ENCODE measurements around the gene AOAH. TPM values are rescaled to one million over a fixed set of nuclear protein-coding genes. Genes with fewer than 3 reads are reported as not detected.
A peak's percentile ranks its signal among the peaks of the same experiment; 100 is the strongest.

Gene AOAH
- total and polyA plus RNA-seq, 4 experiments from 2014 or later = 1.5 to 5.4 (median 4.2) TPM

- no peaks in the 10 kb centered on the region for H3K27me3 ChIP-seq (ENCODE audit: insufficient read depth, low read length)
- no peak overlapping the region for H3K4me3 Mint-ChIP-seq
- DNase-seq = no peak
- no peaks in the 10 kb centered on the region for H3K36me3 ChIP-seq (ENCODE audit: insufficient read depth, low read length)
- no peaks in the 10 kb centered on the region for H3K4me1 Mint-ChIP-seq
- no peak overlapping the region for H3K27ac ChIP-seq (ENCODE audit: low read depth, low read length)
- H3K9me3 Mint-ChIP-seq = no peaks in the 10 kb centered on the region
- no peak overlapping the region for H3K27ac Mint-ChIP-seq
- no peaks in the 10 kb centered on the region for H3K9me3 ChIP-seq (ENCODE audit: control insufficient read depth in 1 of 2, low read length in 2 of 2)
- H3K4me3 ChIP-seq (ENCODE audit: low read length in 2 of 2) = no peak overlapping the region
- intact Hi-C loops (cut with micrococcal nuclease) = no loop called here
- CTCF ChIA-PET (ENCODE audit: partially characterized antibody) = no interaction called here
- POLR2A ChIA-PET (ENCODE audit: partially characterized antibody) = interaction anchor here (1.3 kb wide), 1 partner anchor 16 kb away, joined by 3 read pairs; no protein-coding TSS in a partner anchor
- H3K4me1 ChIP-seq (ENCODE audit: insufficient read depth, low read length) = no peaks in the 10 kb centered on the region
- no peaks in the 10 kb centered on the region for H3K36me3 Mint-ChIP-seq
- no peaks in the 10 kb centered on the region for H3K27me3 Mint-ChIP-seq
Observed at GRCh38 chr7:36532981-36533499, 191.3 kb downstream of the AOAH start.

GRCh38 chr7:36531951-36532350, 192.3 kb downstream of the AOAH start:
- Mint-ChIP-seq H3K9me3 (no peaks in the 10 kb centered on the region), H3K27me3 (no peaks in the 10 kb centered on the region), H3K4me1 (peaks cover 0 to 2% (median 0%) of the 10 kb centered on the region in 4 donors), H3K4me3 (no peak overlapping the region), H3K36me3 (no peaks in the 10 kb centered on the region), H3K27ac (peak overlapping the region in 1 of 7 donors; percentile 12)
- POLR2A ChIA-PET (ENCODE audit: partially characterized antibody) = interaction anchor here (1.3 kb wide), 1 partner anchor 15 kb away, joined by 3 read pairs; no protein-coding TSS in a partner anchor
- intact Hi-C loops (cut with micrococcal nuclease) = no loop called here
- CTCF ChIA-PET (ENCODE audit: partially characterized antibody) = no interaction called here
- Histone ChIP-seq H3K27me3 (ENCODE audit: insufficient read depth, low read length) (no peaks in the 10 kb centered on the region), H3K4me1 (ENCODE audit: insufficient read depth, low read length) (no peaks in the 10 kb centered on the region), H3K4me3 (ENCODE audit: low read length in 2 of 2) (no peak overlapping the region), H3K36me3 (ENCODE audit: insufficient read depth, low read length) (no peaks in the 10 kb centered on the region), H3K27ac (ENCODE audit: low read depth, low read length) (no peak overlapping the region), H3K9me3 (ENCODE audit: control insufficient read depth in 1 of 2, low read length in 2 of 2) (no peaks in the 10 kb centered on the region)
- DNase-seq = no peak

GRCh38 chr7:36530456-36530855, 193.8 kb downstream of the AOAH start:
- ChIA-PET CTCF (ENCODE audit: partially characterized antibody) (interaction anchor here (1.3 kb wide), 1 partner anchor 668 kb away, joined by 4 read pairs; no protein-coding TSS in a partner anchor), POLR2A (ENCODE audit: partially characterized antibody) (no interaction called here)
- DNase-seq = no peak
- no peaks in the 10 kb centered on the region for H3K27me3 ChIP-seq (ENCODE audit: insufficient read depth, low read length)
- intact Hi-C loops (cut with micrococcal nuclease) = no loop called here
- no peaks in the 10 kb centered on the region for H3K36me3 Mint-ChIP-seq
- no peaks in the 10 kb centered on the region for H3K9me3 Mint-ChIP-seq
- H3K4me3 ChIP-seq (ENCODE audit: low read length in 2 of 2) = no peak overlapping the region
- H3K27me3 Mint-ChIP-seq = no peaks in the 10 kb centered on the region
- peaks cover 0 to 2% (median 0%) of the 10 kb centered on the region in 4 donors for H3K4me1 Mint-ChIP-seq
- no peaks in the 10 kb centered on the region for H3K4me1 ChIP-seq (ENCODE audit: insufficient read depth, low read length)
- no peaks in the 10 kb centered on the region for H3K9me3 ChIP-seq (ENCODE audit: control insufficient read depth in 1 of 2, low read length in 2 of 2)
- no peaks in the 10 kb centered on the region for H3K36me3 ChIP-seq (ENCODE audit: insufficient read depth, low read length)
- no peak overlapping the region for H3K4me3 Mint-ChIP-seq
- no peak overlapping the region for H3K27ac ChIP-seq (ENCODE audit: low read depth, low read length)
- no peak overlapping the region for H3K27ac Mint-ChIP-seq

- Mint-ChIP-seq H3K4me1 (peaks cover 0 to 2% (median 0%) of the 10 kb centered on the region in 4 donors), H3K4me3 (no peak overlapping the region), H3K27me3 (no peaks in the 10 kb centered on the region), H3K27ac (peak overlapping the region in 2 of 7 donors; percentile 30 to 60), H3K36me3 (no peaks in the 10 kb centered on the region), H3K9me3 (no peaks in the 10 kb centered on the region)
- no peak for DNase-seq
- no peaks in the 10 kb centered on the region for H3K36me3 ChIP-seq (ENCODE audit: insufficient read depth, low read length)
- H3K27me3 ChIP-seq (ENCODE audit: insufficient read depth, low read length) = no peaks in the 10 kb centered on the region
- intact Hi-C loops (cut with micrococcal nuclease) = no loop called here
- H3K27ac ChIP-seq (ENCODE audit: low read depth, low read length) = no peak overlapping the region
- H3K4me3 ChIP-seq (ENCODE audit: low read length in 2 of 2) = no peak overlapping the region
- no peaks in the 10 kb centered on the region for H3K4me1 ChIP-seq (ENCODE audit: insufficient read depth, low read length)
- no peaks in the 10 kb centered on the region for H3K9me3 ChIP-seq (ENCODE audit: control insufficient read depth in 1 of 2, low read length in 2 of 2)
- POLR2A ChIA-PET (ENCODE audit: partially characterized antibody) = no interaction called here
- CTCF ChIA-PET (ENCODE audit: partially characterized antibody) = interaction anchor here (1.6 kb wide), 1 partner anchor 143 kb away, joined by 3 read pairs; no protein-coding TSS in a partner anchor
Observed at GRCh38 chr7:36527549-36527913, 196.8 kb downstream of the AOAH start.

GRCh38 chr7:36526863-36527548, 197.3 kb downstream of the AOAH start:
- ChIA-PET POLR2A (ENCODE audit: partially characterized antibody) (no interaction called here), CTCF (ENCODE audit: partially characterized antibody) (interaction anchor here (1.6 kb wide), 1 partner anchor 144 kb away, joined by 3 read pairs; no protein-coding TSS in a partner anchor)
- Mint-ChIP-seq H3K9me3 (no peaks in the 10 kb centered on the region), H3K36me3 (no peaks in the 10 kb centered on the region), H3K4me3 (no peak overlapping the region), H3K27ac (no peak overlapping the region), H3K4me1 (peaks cover 0 to 2% (median 0%) of the 10 kb centered on the region in 4 donors), H3K27me3 (no peaks in the 10 kb centered on the region)
- H3K27ac ChIP-seq (ENCODE audit: low read depth, low read length) = no peak overlapping the region
- intact Hi-C loops (cut with micrococcal nuclease) = no loop called here
- H3K9me3 ChIP-seq (ENCODE audit: control insufficient read depth in 1 of 2, low read length in 2 of 2) = no peaks in the 10 kb centered on the region
- DNase-seq = no peak
- H3K27me3 ChIP-seq (ENCODE audit: insufficient read depth, low read length) = no peaks in the 10 kb centered on the region
- no peak overlapping the region for H3K4me3 ChIP-seq (ENCODE audit: low read length in 2 of 2)
- no peaks in the 10 kb centered on the region for H3K4me1 ChIP-seq (ENCODE audit: insufficient read depth, low read length)
- no peaks in the 10 kb centered on the region for H3K36me3 ChIP-seq (ENCODE audit: insufficient read depth, low read length)

GRCh38 chr7:36523371-36524101, 200.8 kb downstream of the AOAH start:
- ChIA-PET CTCF (ENCODE audit: partially characterized antibody) (interaction anchor here (0.6 to 0.9 kb wide), 2 partner anchors 13 to 658 kb away, joined by 3 to 4 read pairs; no protein-coding TSS in a partner anchor), POLR2A (ENCODE audit: partially characterized antibody) (no interaction called here)
- Mint-ChIP-seq H3K36me3 (no peaks in the 10 kb centered on the region), H3K27ac (no peak overlapping the region), H3K27me3 (no peaks in the 10 kb centered on the region), H3K9me3 (no peaks in the 10 kb centered on the region), H3K4me3 (no peak overlapping the region), H3K4me1 (peaks cover 0 to 2% (median 0%) of the 10 kb centered on the region in 4 donors)
- no peaks in the 10 kb centered on the region for H3K9me3 ChIP-seq (ENCODE audit: control insufficient read depth in 1 of 2, low read length in 2 of 2)
- no peak for DNase-seq
- no peak overlapping the region for H3K27ac ChIP-seq (ENCODE audit: low read depth, low read length)
- H3K27me3 ChIP-seq (ENCODE audit: insufficient read depth, low read length) = no peaks in the 10 kb centered on the region
- H3K4me3 ChIP-seq (ENCODE audit: low read length in 2 of 2) = no peak overlapping the region
- intact Hi-C loops (cut with micrococcal nuclease) = no loop called here
- H3K4me1 ChIP-seq (ENCODE audit: insufficient read depth, low read length) = no peaks in the 10 kb centered on the region
- H3K36me3 ChIP-seq (ENCODE audit: insufficient read depth, low read length) = no peaks in the 10 kb centered on the region

- no peaks in the 10 kb centered on the region for H3K9me3 Mint-ChIP-seq
- ChIA-PET CTCF (ENCODE audit: partially characterized antibody) (no interaction called here), POLR2A (ENCODE audit: partially characterized antibody) (no interaction called here)
- no peak overlapping the region for H3K4me3 ChIP-seq (ENCODE audit: low read length in 2 of 2)
- peaks cover 0 to 2% (median 0%) of the 10 kb centered on the region in 4 donors for H3K4me1 Mint-ChIP-seq
- no peak overlapping the region for H3K27ac Mint-ChIP-seq
- H3K4me1 ChIP-seq (ENCODE audit: insufficient read depth, low read length) = no peaks in the 10 kb centered on the region
- H3K9me3 ChIP-seq (ENCODE audit: control insufficient read depth in 1 of 2, low read length in 2 of 2) = no peaks in the 10 kb centered on the region
- no peaks in the 10 kb centered on the region for H3K36me3 ChIP-seq (ENCODE audit: insufficient read depth, low read length)
- H3K27me3 Mint-ChIP-seq = no peaks in the 10 kb centered on the region
- DNase-seq = no peak
- no peaks in the 10 kb centered on the region for H3K36me3 Mint-ChIP-seq
- H3K4me3 Mint-ChIP-seq = no peak overlapping the region
- no peak overlapping the region for H3K27ac ChIP-seq (ENCODE audit: low read depth, low read length)
- intact Hi-C loops (cut with micrococcal nuclease) = no loop called here
- H3K27me3 ChIP-seq (ENCODE audit: insufficient read depth, low read length) = no peaks in the 10 kb centered on the region
Observed at GRCh38 chr7:36522453-36523007, 201.8 kb downstream of the AOAH start.

Data from CD4-positive, alpha-beta memory T cell (primary cell).